Measurements from ENCODE around the gene TMEM60. TPM values are rescaled to one million over a fixed set of nuclear protein-coding genes. Genes with fewer than 3 reads are reported as not detected.
"Not testable (repeated sequence)": the region's sequence is repeated elsewhere in the genome, so short reads cannot be mapped to it uniquely, and the experiment has no call there.

TMEM60 gene
- total RNA-seq, 4 donors from 2014 or later = 0.51 to 27.6 (median 9.0) TPM

- no peak for DNase-seq
- intact Hi-C loops (cut with DNase I; ENCODE audit: low total_unique reads) = no loop called here
- Histone ChIP-seq H3K27me3 (no peaks in the 10 kb centered on the region), H3K9me3 (no peaks in the 10 kb centered on the region), H3K27ac (no peak overlapping the region), H3K36me3 (no peaks in the 10 kb centered on the region), H3K4me1 (no peaks in the 10 kb centered on the region), H3K4me3 (no peak overlapping the region)
- no peak for TF ChIP-seq POLR2A (IDR thresholded peaks at IDR 0.05)
- TF ChIP-seq CTCF (IDR thresholded peaks at IDR 0.05) = no peak
These were observed 40.8 kb upstream of the TMEM60 start for GRCh38 chr7:77838929-77839491.

- Histone ChIP-seq H3K4me1 (no peaks in the 10 kb centered on the region), H3K9me3 (no peaks in the 10 kb centered on the region), H3K4me3 (no peak overlapping the region), H3K27ac (no peak overlapping the region), H3K27me3 (no peaks in the 10 kb centered on the region), H3K36me3 (no peaks in the 10 kb centered on the region)
- no peak for DNase-seq
- intact Hi-C loops (cut with DNase I; ENCODE audit: low total_unique reads) = no loop called here
- TF ChIP-seq CTCF (IDR thresholded peaks at IDR 0.05) (no peak), POLR2A (IDR thresholded peaks at IDR 0.05) (no peak)
These were observed 39.7 kb upstream of the TMEM60 start for GRCh38 chr7:77837966-77838365.

- intact Hi-C loops (cut with DNase I; ENCODE audit: low total_unique reads) = no loop called here
- no peak for DNase-seq
- H3K36me3 ChIP-seq = no peaks in the 10 kb centered on the region
- H3K27ac ChIP-seq = no peak overlapping the region
- H3K27me3 ChIP-seq = no peaks in the 10 kb centered on the region
- H3K4me1 ChIP-seq = no peaks in the 10 kb centered on the region
- H3K4me3 ChIP-seq = no peak overlapping the region
- no peaks in the 10 kb centered on the region for H3K9me3 ChIP-seq
- TF ChIP-seq CTCF (IDR thresholded peaks at IDR 0.05) = no peak
These were observed 39.0 kb upstream of the TMEM60 start for GRCh38 chr7:77837275-77837674.

GRCh38 chr7:77836425-77836824, 38.2 kb upstream of the TMEM60 start:
- intact Hi-C loops (cut with DNase I; ENCODE audit: low total_unique reads); H3K27me3 ChIP-seq; H3K36me3 ChIP-seq; DNase-seq; H3K4me1 ChIP-seq; H3K4me3 ChIP-seq; H3K9me3 ChIP-seq; H3K27ac ChIP-seq: not testable (repeated sequence)

GRCh38 chr7:77833136-77833535, 34.9 kb upstream of the TMEM60 start:
- DNase-seq = no peak
- TF ChIP-seq POLR2A (IDR thresholded peaks at IDR 0.05) = no peak
- TF ChIP-seq CTCF (IDR thresholded peaks at IDR 0.05) = no peak
- Histone ChIP-seq H3K27ac (no peak overlapping the region), H3K27me3 (no peaks in the 10 kb centered on the region), H3K36me3 (no peaks in the 10 kb centered on the region), H3K4me1 (no peaks in the 10 kb centered on the region), H3K4me3 (no peak overlapping the region), H3K9me3 (no peaks in the 10 kb centered on the region)
- intact Hi-C loops (cut with DNase I; ENCODE audit: low total_unique reads) = no loop called here

GRCh38 chr7:77831953-77832352, 33.7 kb upstream of the TMEM60 start:
- TF ChIP-seq CTCF (IDR thresholded peaks at IDR 0.05) (no peak), POLR2A (IDR thresholded peaks at IDR 0.05) (no peak)
- Histone ChIP-seq H3K27me3 (no peaks in the 10 kb centered on the region), H3K36me3 (no peaks in the 10 kb centered on the region), H3K4me3 (no peak overlapping the region), H3K9me3 (no peaks in the 10 kb centered on the region), H3K27ac (no peak overlapping the region), H3K4me1 (no peaks in the 10 kb centered on the region)
- intact Hi-C loops (cut with DNase I; ENCODE audit: low total_unique reads) = no loop called here
- DNase-seq = no peak
